ENCODE results near the gene VPS8.

The VPS8 gene

DNA sequence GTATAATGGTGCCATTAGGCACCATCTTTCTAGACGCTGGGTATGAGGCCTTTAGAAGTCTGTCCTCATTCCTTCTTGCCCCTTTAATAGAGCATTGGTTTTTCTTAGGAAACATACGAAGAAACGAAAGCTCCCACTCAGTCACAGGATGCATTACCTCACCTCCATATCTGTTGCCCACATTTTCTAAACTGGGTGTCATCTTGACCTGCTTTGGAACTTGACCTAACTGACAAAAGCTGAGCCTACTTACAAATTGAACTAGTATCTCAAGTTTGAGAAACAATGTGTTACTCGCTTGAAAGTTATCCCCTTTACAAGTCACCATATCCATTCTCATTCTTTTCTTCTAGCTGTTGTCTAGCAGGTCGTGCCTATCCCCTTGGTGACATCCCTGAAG is 102.7 kb downstream of the VPS8 start:
- TF ChIP-seq, protein P1, sequence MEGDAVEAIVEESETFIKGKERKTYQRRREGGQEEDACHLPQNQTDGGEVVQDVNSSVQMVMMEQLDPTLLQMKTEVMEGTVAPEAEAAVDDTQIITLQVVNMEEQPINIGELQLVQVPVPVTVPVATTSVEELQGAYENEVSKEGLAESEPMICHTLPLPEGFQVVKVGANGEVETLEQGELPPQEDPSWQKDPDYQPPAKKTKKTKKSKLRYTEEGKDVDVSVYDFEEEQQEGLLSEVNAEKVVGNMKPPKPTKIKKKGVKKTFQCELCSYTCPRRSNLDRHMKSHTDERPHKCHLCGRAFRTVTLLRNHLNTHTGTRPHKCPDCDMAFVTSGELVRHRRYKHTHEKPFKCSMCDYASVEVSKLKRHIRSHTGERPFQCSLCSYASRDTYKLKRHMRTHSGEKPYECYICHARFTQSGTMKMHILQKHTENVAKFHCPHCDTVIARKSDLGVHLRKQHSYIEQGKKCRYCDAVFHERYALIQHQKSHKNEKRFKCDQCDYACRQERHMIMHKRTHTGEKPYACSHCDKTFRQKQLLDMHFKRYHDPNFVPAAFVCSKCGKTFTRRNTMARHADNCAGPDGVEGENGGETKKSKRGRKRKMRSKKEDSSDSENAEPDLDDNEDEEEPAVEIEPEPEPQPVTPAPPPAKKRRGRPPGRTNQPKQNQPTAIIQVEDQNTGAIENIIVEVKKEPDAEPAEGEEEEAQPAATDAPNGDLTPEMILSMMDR (IDR thresholded peaks at IDR 0.05; ENCODE audit: low read depth, low read length, missing control alignments): no peak

GRCh38 chr3:184918750-184919149 is 106.8 kb downstream of the VPS8 start:
- no peak for DNase-seq (ENCODE audit: low read depth)
- TF ChIP-seq, protein P1 (IDR thresholded peaks at IDR 0.05; ENCODE audit: low read depth, low read length, missing control alignments): no peak
- no peak overlapping the region for H3K4me3 ChIP-seq (ENCODE audit: low read depth, low read length)

More for the DNA sequence above, 102.7 kb downstream of the VPS8 start:
- DNase-seq (ENCODE audit: low read depth): no peak
- H3K4me3 ChIP-seq (ENCODE audit: low read depth, low read length): no peak overlapping the region

DNA sequence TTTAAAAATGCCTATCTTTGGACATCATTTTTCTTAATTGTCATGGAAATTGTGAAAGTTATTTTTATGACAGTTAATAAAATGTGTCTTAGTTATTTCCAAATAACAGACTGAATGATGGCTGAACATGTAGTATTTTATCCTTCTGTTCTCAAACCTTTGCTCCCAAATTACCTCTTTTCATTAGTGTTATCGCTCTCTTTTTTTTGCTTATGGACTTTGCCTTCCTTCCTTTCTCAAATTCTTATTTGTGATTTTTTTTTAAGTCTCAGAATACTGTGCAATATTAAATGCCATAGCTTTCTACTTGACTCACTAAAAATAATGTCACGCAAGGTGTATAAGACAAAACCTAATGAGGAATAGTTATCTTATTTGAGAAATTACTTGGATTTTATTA is 107.7 kb downstream of the VPS8 start:
- DNase-seq (ENCODE audit: low read depth): no peak
- TF ChIP-seq, protein P1 (IDR thresholded peaks at IDR 0.05; ENCODE audit: low read depth, low read length, missing control alignments): no peak
- no peak overlapping the region for H3K4me3 ChIP-seq (ENCODE audit: low read depth, low read length)

- TF ChIP-seq, protein P1 (IDR thresholded peaks at IDR 0.05; ENCODE audit: low read depth, low read length, missing control alignments): no peak
- DNase-seq (ENCODE audit: low read depth): no peak
- no peak overlapping the region for H3K4me3 ChIP-seq (ENCODE audit: low read depth, low read length)
These were observed 112.6 kb downstream of the VPS8 start for GRCh38 chr3:184924547-184924946.

GRCh38 chr3:184927796-184928315 is 115.9 kb downstream of the VPS8 start:
- no peak overlapping the region for H3K4me3 ChIP-seq (ENCODE audit: low read depth, low read length)
- no peak for DNase-seq (ENCODE audit: low read depth)
- TF ChIP-seq, protein P1 (IDR thresholded peaks at IDR 0.05; ENCODE audit: low read depth, low read length, missing control alignments): no peak

DNA sequence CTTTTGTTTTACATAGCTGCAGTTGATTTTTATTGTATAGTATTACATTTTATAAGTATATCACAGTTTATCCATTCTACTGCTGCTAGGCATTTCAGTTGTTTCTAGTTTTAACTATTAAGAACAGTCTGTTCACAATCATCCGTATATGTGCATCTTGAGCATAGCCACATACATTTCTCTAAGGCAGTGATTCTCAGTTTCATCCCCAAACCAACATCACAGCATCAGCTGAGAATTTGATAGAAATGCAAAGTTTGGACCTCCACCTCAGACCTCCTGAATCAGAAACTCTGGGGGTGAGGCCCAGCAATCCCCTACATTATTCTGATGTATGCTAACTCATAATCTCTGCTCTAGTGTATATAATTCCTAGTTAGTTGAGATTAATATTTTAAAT is 120.8 kb downstream of the VPS8 start:
- TF ChIP-seq, protein P1 (IDR thresholded peaks at IDR 0.05; ENCODE audit: low read depth, low read length, missing control alignments): no peak
- DNase-seq (ENCODE audit: low read depth): no peak

GRCh38 chr3:184937611-184938010 is 125.6 kb downstream of the VPS8 start:
- DNase-seq (ENCODE audit: low read depth): no peak
- no peak overlapping the region for H3K4me3 ChIP-seq (ENCODE audit: low read depth, low read length)
- TF ChIP-seq, protein P1 (IDR thresholded peaks at IDR 0.05; ENCODE audit: low read depth, low read length, missing control alignments): no peak

More for the DNA sequence above, 120.8 kb downstream of the VPS8 start:
- no peak overlapping the region for H3K4me3 ChIP-seq (ENCODE audit: low read depth, low read length)

Data from GM12864 (cell line).